ENCODE results near the gene LCE4A. TPM values are rescaled to one million over a fixed set of nuclear protein-coding genes. Genes with fewer than 3 reads are reported as not detected.

Gene LCE4A
- total RNA-seq, 1 donor from 2014 or later: not detected

DNA sequence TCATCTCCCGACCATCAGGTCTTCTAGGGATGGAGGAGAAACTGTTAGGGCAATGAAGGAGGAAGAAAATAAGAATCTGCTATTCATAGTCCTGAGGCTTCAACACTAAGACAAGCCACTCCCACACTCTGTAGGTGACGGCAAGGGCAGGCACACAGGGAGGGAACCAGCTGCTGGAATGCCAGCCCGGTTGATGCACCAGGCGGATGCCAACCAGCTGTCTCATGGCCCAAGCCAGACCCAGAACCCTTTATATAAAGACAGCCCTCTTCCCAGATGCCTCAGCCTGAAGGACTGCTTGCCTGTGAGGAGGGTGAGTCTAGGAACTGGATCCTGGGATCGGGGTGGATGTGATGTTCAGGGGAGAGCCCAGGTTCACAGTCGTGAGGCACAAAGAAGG lies 49.8 kb downstream of the LCE4A start, which contains the start of gene KPRP:
KPRP (plus strand) TSS at position 279 of the 400 bp plus-strand sequence. CDS start 1,564 bp downstream, outside the sequence.
- Mint-ChIP-seq H3K36me3 (ENCODE audit: low read depth) (no peaks in the 10 kb centered on the region), H3K27ac (no peak within 1 kb of the TSS), H3K27me3 (peaks cover 17% of the 10 kb centered on the region), H3K4me3 (no peak within 1 kb of the TSS), H3K9me3 (peaks cover 3% of the 10 kb centered on the region), H3K4me1 (no peaks in the 10 kb centered on the region)
- ATAC-seq (ENCODE audit: low read depth) (no peak), DNase-seq (no peak)
- ChIA-PET CTCF (no interaction called here), POLR2A (no interaction called here)
- TF ChIP-seq CTCF (IDR thresholded peaks at IDR 0.05): no peak
- intact Hi-C loops (cut with micrococcal nuclease): no loop called here

DNA sequence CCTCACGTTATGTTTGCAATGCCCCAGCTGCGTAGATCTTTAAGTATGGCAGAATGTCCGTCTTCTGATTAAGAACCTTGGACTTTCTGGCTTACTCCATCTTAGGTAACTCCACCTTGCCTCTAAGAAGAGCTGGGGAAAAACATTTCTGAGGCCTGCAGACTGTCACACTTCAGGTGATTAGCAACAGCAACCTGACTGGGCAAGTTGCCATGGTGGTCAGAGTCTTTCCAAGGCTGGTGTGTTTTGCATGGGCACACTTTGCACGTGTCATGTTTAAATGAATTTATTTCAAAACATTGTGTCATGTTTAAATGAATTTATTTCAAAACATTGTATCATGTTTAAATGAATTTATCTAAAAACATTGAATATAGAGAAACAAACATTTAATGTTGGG lies 50.7 kb downstream of the LCE4A start:
- no peak overlapping the region for H3K4me3 Mint-ChIP-seq

More for the DNA sequence above, 50.7 kb downstream of the LCE4A start:
- H3K4me1 Mint-ChIP-seq: no peaks in the 10 kb centered on the region
- H3K9me3 Mint-ChIP-seq: peaks cover 3% of the 10 kb centered on the region
- ChIA-PET POLR2A (no interaction called here), CTCF (no interaction called here)
- intact Hi-C loops (cut with micrococcal nuclease): no loop called here
- DNase-seq (no peak), ATAC-seq (ENCODE audit: low read depth) (no peak)
- TF ChIP-seq CTCF (IDR thresholded peaks at IDR 0.05): no peak
- no peak overlapping the region for H3K27ac Mint-ChIP-seq
- H3K27me3 Mint-ChIP-seq: peaks cover 15% of the 10 kb centered on the region
- H3K36me3 Mint-ChIP-seq (ENCODE audit: low read depth): no peaks in the 10 kb centered on the region

Other genes with a start within 250 kb of the LCE4A start
- gene LCE5A, start 197.4 kb upstream of the LCE4A start, total RNA-seq: not detected in 2 replicates
- gene CRCT1, start 193.7 kb upstream of the LCE4A start, total RNA-seq: not detected in 2 replicates
- not detected in 2 replicates for gene LCE3E, start 141.4 kb upstream of the LCE4A start, total RNA-seq
- gene LCE3D, start 127.6 kb upstream of the LCE4A start, total RNA-seq: not detected in 2 replicates
- not detected in 2 replicates for gene LCE3C, start 107.9 kb upstream of the LCE4A start, total RNA-seq
- not detected in 2 replicates for gene LCE3B, start 94.3 kb upstream of the LCE4A start, total RNA-seq
- not detected in 2 replicates for gene LCE3A, start 85.1 kb upstream of the LCE4A start, total RNA-seq
- gene LCE2D, start 44.8 kb upstream of the LCE4A start, total RNA-seq: not detected in 2 replicates
- not detected in 2 replicates for gene LCE2C, start 32.9 kb upstream of the LCE4A start, total RNA-seq
- gene LCE2B, start 22.0 kb upstream of the LCE4A start, total RNA-seq: not detected in 2 replicates
- gene LCE2A, start 9.8 kb upstream of the LCE4A start, total RNA-seq: not detected in 2 replicates
- not detected in 2 replicates for gene KPRP, start 49.9 kb downstream of the LCE4A start, total RNA-seq
- not detected in 2 replicates for gene LCE1F, start 67.0 kb downstream of the LCE4A start, total RNA-seq
- gene LCE1E, start 78.1 kb downstream of the LCE4A start, total RNA-seq: not detected in 2 replicates
- gene LCE1D, start 88.6 kb downstream of the LCE4A start, total RNA-seq: not detected in 2 replicates
- gene LCE1C, start 98.5 kb downstream of the LCE4A start, total RNA-seq: not detected in 2 replicates
- gene LCE1B, start 103.8 kb downstream of the LCE4A start, total RNA-seq: not detected in 2 replicates
- not detected in 2 replicates for gene LCE1A, start 119.3 kb downstream of the LCE4A start, total RNA-seq
- not detected in 2 replicates for gene LCE6A, start 134.7 kb downstream of the LCE4A start, total RNA-seq
- not detected in 2 replicates for gene LCE7A, start 151.8 kb downstream of the LCE4A start, total RNA-seq
- gene SMCP, start 170.2 kb downstream of the LCE4A start, total RNA-seq: not detected in 2 replicates
- not detected in 2 replicates for gene IVL, start 200.4 kb downstream of the LCE4A start, total RNA-seq
- not detected in 2 replicates for gene SPRR5, start 239.0 kb downstream of the LCE4A start, total RNA-seq

Data from activated B cell treated with CpG ODN at 0.5 μM for 24 hours (primary cell).